ENCODE measurements around the gene TMEM9.

GRCh38 chr1:201171063-201172036 lies 17.1 kb upstream of the TMEM9 start:
- TF ChIP-seq, protein P1, sequence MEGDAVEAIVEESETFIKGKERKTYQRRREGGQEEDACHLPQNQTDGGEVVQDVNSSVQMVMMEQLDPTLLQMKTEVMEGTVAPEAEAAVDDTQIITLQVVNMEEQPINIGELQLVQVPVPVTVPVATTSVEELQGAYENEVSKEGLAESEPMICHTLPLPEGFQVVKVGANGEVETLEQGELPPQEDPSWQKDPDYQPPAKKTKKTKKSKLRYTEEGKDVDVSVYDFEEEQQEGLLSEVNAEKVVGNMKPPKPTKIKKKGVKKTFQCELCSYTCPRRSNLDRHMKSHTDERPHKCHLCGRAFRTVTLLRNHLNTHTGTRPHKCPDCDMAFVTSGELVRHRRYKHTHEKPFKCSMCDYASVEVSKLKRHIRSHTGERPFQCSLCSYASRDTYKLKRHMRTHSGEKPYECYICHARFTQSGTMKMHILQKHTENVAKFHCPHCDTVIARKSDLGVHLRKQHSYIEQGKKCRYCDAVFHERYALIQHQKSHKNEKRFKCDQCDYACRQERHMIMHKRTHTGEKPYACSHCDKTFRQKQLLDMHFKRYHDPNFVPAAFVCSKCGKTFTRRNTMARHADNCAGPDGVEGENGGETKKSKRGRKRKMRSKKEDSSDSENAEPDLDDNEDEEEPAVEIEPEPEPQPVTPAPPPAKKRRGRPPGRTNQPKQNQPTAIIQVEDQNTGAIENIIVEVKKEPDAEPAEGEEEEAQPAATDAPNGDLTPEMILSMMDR (IDR thresholded peaks at IDR 0.05), result peak in 1 of 4 experiments; percentile 29
- TF ChIP-seq POLR2A (IDR thresholded peaks at IDR 0.05) (no peak), POLR2AphosphoS5 (IDR thresholded peaks at IDR 0.05) (peak; percentile 41)
